ENCODE measurements around the gene FSD2.

The FSD2 gene

DNA sequence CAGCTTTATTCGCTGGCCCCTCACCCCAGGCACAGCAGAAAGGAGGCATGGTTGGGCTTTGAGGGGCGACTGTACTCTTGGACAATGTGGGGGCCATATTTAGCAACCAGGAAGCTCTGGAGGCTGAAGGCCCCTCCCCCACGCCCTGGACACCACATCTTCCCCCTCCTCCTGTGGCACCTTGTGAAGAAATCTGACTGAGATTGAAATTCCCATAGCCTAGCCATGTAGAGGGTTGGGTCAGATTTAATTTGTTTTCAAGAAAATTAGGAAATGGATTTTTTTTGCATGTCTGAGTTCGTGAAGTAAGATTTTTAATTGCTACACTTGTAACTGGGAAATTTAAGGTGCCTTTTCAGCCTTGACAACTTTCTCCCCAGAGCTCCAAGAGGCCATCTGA is 24.5 kb downstream of the FSD2 start:
- H3K9ac ChIP-seq (ENCODE audit: low read length), result no peak overlapping the region
- no peaks in the 10 kb centered on the region for H3K9me3 ChIP-seq (ENCODE audit: control insufficient read depth, low read length)
- 51% methylated on average over 3 of the region's 4 CpGs for WGBS
- H3K4me1 ChIP-seq (ENCODE audit: control insufficient read depth, insufficient read depth, low read depth, low read length), result no peaks in the 10 kb centered on the region
- H2BK5ac ChIP-seq (ENCODE audit: low read depth, low read length, poor library complexity, severe bottlenecking), result no peak overlapping the region
- DNase-seq, result no peak
- H3K23ac ChIP-seq (ENCODE audit: low read length in 2 of 2), result no peak overlapping the region
- no peak overlapping the region for H2AFZ ChIP-seq (ENCODE audit: low read depth, low read length)
- H2AK5ac ChIP-seq (ENCODE audit: low read length, severe bottlenecking), result no peak overlapping the region
- H3K27ac ChIP-seq (ENCODE audit: low read length, poor library complexity, severe bottlenecking), result no peak overlapping the region
- H2BK12ac ChIP-seq (ENCODE audit: low read length in 2 of 2), result no peak overlapping the region
- no peak overlapping the region for H3K4me2 ChIP-seq (ENCODE audit: low read length, poor library complexity, severe bottlenecking)
- H3K79me1 ChIP-seq (replicated peaks; ENCODE audit: low read length, poor library complexity, severe bottlenecking), result no peaks in the 10 kb centered on the region
- no peaks in the 10 kb centered on the region for H3K27me3 ChIP-seq (ENCODE audit: control insufficient read depth in 1 of 2, insufficient read depth in 1 of 2, low read length in 2 of 2)
- H2BK120ac ChIP-seq (ENCODE audit: low read depth, low read length), result no peak overlapping the region
- no peak overlapping the region for H4K8ac ChIP-seq (ENCODE audit: low read length)
- H3K4me3 ChIP-seq (ENCODE audit: insufficient read depth in 1 of 2, low read depth in 1 of 2, low read length in 2 of 2), result no peak overlapping the region
- H4K91ac ChIP-seq (ENCODE audit: low read length), result no peak overlapping the region
- no peak overlapping the region for H3K18ac ChIP-seq (ENCODE audit: low read depth in 1 of 2, low read length in 2 of 2)
- no peak overlapping the region for H2BK15ac ChIP-seq (ENCODE audit: low read depth, poor library complexity, severe bottlenecking)
- no peak overlapping the region for H3K4ac ChIP-seq (ENCODE audit: low read depth in 1 of 2, low read length in 2 of 2)
- no peaks in the 10 kb centered on the region for H3K36me3 ChIP-seq (ENCODE audit: control insufficient read depth in 1 of 2, insufficient read depth in 2 of 2, low read depth in 1 of 2, low read length in 2 of 2)
- H3K14ac ChIP-seq (ENCODE audit: low read length in 2 of 2), result no peak overlapping the region

DNA sequence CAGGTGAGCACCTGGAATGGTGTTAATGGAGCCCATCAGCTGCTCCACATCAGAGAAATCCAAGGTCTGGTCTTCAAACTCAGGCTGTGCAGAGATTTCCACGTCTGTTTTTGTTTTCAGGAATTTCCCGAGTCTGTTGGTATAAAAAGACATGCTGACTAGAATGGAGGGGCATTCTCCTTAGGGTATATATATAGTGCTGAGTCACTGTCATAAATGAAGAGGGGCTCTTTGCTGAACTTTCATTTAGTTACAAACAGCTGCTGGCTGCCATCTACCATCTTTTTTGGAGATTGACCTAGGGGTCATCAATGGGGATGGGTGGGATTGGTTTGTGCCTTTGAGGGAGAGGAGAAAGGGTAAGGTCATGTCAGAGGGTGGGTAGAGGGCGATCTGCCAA is 27.1 kb downstream of the FSD2 start:
- no peak overlapping the region for H3K4ac ChIP-seq (ENCODE audit: low read depth in 1 of 2, low read length in 2 of 2)
- no peak overlapping the region for H2BK12ac ChIP-seq (ENCODE audit: low read length in 2 of 2)
- no peaks in the 10 kb centered on the region for H3K4me1 ChIP-seq (ENCODE audit: control insufficient read depth, insufficient read depth, low read depth, low read length)
- no peaks in the 10 kb centered on the region for H3K9me3 ChIP-seq (ENCODE audit: control insufficient read depth, low read length)
- H2AK5ac ChIP-seq (ENCODE audit: low read length, severe bottlenecking), result no peak overlapping the region
- no peak overlapping the region for H3K4me2 ChIP-seq (ENCODE audit: low read length, poor library complexity, severe bottlenecking)
- H3K9ac ChIP-seq (ENCODE audit: low read length), result no peak overlapping the region
- no peak overlapping the region for H3K14ac ChIP-seq (ENCODE audit: low read length in 2 of 2)
- no peak overlapping the region for H2AFZ ChIP-seq (ENCODE audit: low read depth, low read length)
- H3K27me3 ChIP-seq (ENCODE audit: control insufficient read depth in 1 of 2, insufficient read depth in 1 of 2, low read length in 2 of 2), result no peaks in the 10 kb centered on the region
- H2BK120ac ChIP-seq (ENCODE audit: low read depth, low read length), result no peak overlapping the region
- WGBS, result 72% methylated on average over 3 of the region's 3 CpGs
- no peak overlapping the region for H4K8ac ChIP-seq (ENCODE audit: low read length)
- H3K18ac ChIP-seq (ENCODE audit: low read depth in 1 of 2, low read length in 2 of 2), result no peak overlapping the region
- H3K23ac ChIP-seq (ENCODE audit: low read length in 2 of 2), result no peak overlapping the region
- no peak overlapping the region for H2BK15ac ChIP-seq (ENCODE audit: low read depth, poor library complexity, severe bottlenecking)
- no peak for DNase-seq
- no peak overlapping the region for H3K27ac ChIP-seq (ENCODE audit: low read length, poor library complexity, severe bottlenecking)
- no peaks in the 10 kb centered on the region for H3K79me1 ChIP-seq (replicated peaks; ENCODE audit: low read length, poor library complexity, severe bottlenecking)
- H2BK5ac ChIP-seq (ENCODE audit: low read depth, low read length, poor library complexity, severe bottlenecking), result no peak overlapping the region
- no peak overlapping the region for H3K4me3 ChIP-seq (ENCODE audit: insufficient read depth in 1 of 2, low read depth in 1 of 2, low read length in 2 of 2)
- H4K91ac ChIP-seq (ENCODE audit: low read length), result no peak overlapping the region
- no peaks in the 10 kb centered on the region for H3K36me3 ChIP-seq (ENCODE audit: control insufficient read depth in 1 of 2, insufficient read depth in 2 of 2, low read depth in 1 of 2, low read length in 2 of 2)

DNA sequence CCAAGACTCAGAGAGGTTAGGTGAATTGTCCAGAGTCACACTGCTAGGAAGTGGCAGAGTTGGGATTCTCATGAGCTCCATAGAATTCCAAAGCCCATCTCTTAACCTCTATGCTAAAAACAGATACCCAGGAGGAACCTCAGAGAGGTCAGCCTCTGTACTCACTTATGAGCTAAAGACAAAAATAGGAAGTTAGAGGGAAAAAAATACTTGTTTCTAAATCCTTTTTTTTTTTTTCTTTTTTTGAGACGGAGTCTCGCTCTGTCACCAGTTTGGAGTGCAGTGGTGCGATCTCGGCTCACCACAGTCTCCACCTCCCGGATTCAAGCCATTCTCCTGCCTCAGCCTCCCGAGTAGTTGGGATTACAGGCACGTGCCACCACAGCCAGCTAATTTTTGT is 31.4 kb downstream of the FSD2 start:
- Histone ChIP-seq H3K4ac (ENCODE audit: low read depth in 1 of 2, low read length in 2 of 2) (no peak overlapping the region), H3K18ac (ENCODE audit: low read depth in 1 of 2, low read length in 2 of 2) (no peak overlapping the region), H3K36me3 (ENCODE audit: control insufficient read depth in 1 of 2, insufficient read depth in 2 of 2, low read depth in 1 of 2, low read length in 2 of 2) (peaks cover 0 to 5% of the 10 kb centered on the region in 2 experiments), H3K27me3 (ENCODE audit: control insufficient read depth in 1 of 2, insufficient read depth in 1 of 2, low read length in 2 of 2) (no peaks in the 10 kb centered on the region), H3K14ac (ENCODE audit: low read length in 2 of 2) (no peak overlapping the region), H2AFZ (ENCODE audit: low read depth, low read length) (no peak overlapping the region), H3K4me2 (ENCODE audit: low read length, poor library complexity, severe bottlenecking) (no peak overlapping the region), H3K79me1 (replicated peaks; ENCODE audit: low read length, poor library complexity, severe bottlenecking) (peaks cover 3% of the 10 kb centered on the region), H3K4me3 (ENCODE audit: insufficient read depth in 1 of 2, low read depth in 1 of 2, low read length in 2 of 2) (no peak overlapping the region), H2BK12ac (ENCODE audit: low read length in 2 of 2) (no peak overlapping the region), H3K23ac (ENCODE audit: low read length in 2 of 2) (no peak overlapping the region), H3K9ac (ENCODE audit: low read length) (no peak overlapping the region), H3K9me3 (ENCODE audit: control insufficient read depth, low read length) (no peaks in the 10 kb centered on the region), H3K27ac (ENCODE audit: low read length, poor library complexity, severe bottlenecking) (no peak overlapping the region), H2BK120ac (ENCODE audit: low read depth, low read length) (no peak overlapping the region), H2BK5ac (ENCODE audit: low read depth, low read length, poor library complexity, severe bottlenecking) (no peak overlapping the region), H4K8ac (ENCODE audit: low read length) (no peak overlapping the region), H4K91ac (ENCODE audit: low read length) (no peak overlapping the region), H2AK5ac (ENCODE audit: low read length, severe bottlenecking) (no peak overlapping the region), H2BK15ac (ENCODE audit: low read depth, poor library complexity, severe bottlenecking) (no peak overlapping the region), H3K4me1 (ENCODE audit: control insufficient read depth, insufficient read depth, low read depth, low read length) (no peaks in the 10 kb centered on the region)
- DNase-seq, result no peak
- 89% methylated on average over 7 of the region's 7 CpGs for WGBS

DNA sequence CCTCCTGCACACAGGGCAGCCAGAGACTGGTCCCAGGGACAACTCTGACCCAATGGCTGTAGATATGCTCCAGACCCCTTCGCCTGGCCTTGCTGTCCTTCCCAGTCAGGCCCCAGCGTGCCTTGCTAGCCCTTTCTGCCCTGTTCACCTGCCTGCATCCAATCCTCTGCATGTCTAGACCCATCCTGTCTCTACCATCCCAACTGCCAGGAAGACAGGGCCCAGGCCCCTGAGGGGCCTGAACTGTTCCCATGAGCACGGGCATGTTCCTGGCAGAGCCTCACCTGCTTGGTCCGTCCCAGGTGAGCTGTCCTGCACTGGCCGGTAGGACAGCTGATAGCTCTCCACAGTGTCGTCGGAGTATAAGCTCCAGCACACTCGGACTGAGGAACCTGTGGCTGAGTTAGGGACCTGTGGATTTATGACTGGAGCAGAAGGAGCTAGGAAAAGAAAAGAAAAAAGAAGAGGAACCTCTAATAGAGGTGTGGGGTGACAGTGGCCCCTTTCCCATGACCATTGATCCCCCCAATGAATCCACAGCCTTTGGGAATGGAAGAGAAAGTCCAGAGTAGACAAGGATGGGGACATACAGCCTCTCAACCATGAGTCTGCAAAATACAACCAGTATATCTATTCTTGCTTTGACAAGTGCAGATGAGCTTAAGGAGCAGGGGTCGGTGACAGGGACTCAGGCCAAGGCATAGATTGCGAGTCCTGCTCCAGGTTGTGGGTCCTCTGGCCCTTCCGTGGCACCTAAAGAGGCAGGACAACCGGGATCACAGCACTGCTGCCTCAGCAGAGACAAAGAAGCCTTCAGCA is 33.9 kb downstream of the FSD2 start:
- 87% methylated on average over 12 of the region's 12 CpGs for WGBS
- Histone ChIP-seq H2BK120ac (ENCODE audit: low read depth, low read length) (no peak overlapping the region), H2BK12ac (ENCODE audit: low read length in 2 of 2) (no peak overlapping the region), H3K36me3 (ENCODE audit: control insufficient read depth in 1 of 2, insufficient read depth in 2 of 2, low read depth in 1 of 2, low read length in 2 of 2) (peaks cover 0 to 5% of the 10 kb centered on the region in 2 experiments), H2BK15ac (ENCODE audit: low read depth, poor library complexity, severe bottlenecking) (no peak overlapping the region), H3K27ac (ENCODE audit: low read length, poor library complexity, severe bottlenecking) (no peak overlapping the region), H3K23ac (ENCODE audit: low read length in 2 of 2) (no peak overlapping the region), H2AK5ac (ENCODE audit: low read length, severe bottlenecking) (no peak overlapping the region), H3K9ac (ENCODE audit: low read length) (no peak overlapping the region), H2AFZ (ENCODE audit: low read depth, low read length) (no peak overlapping the region), H3K4ac (ENCODE audit: low read depth in 1 of 2, low read length in 2 of 2) (no peak overlapping the region), H3K4me1 (ENCODE audit: control insufficient read depth, insufficient read depth, low read depth, low read length) (no peaks in the 10 kb centered on the region), H4K8ac (ENCODE audit: low read length) (no peak overlapping the region), H3K79me1 (replicated peaks; ENCODE audit: low read length, poor library complexity, severe bottlenecking) (peaks cover 5% of the 10 kb centered on the region), H3K27me3 (ENCODE audit: control insufficient read depth in 1 of 2, insufficient read depth in 1 of 2, low read length in 2 of 2) (no peaks in the 10 kb centered on the region), H3K4me3 (ENCODE audit: insufficient read depth in 1 of 2, low read depth in 1 of 2, low read length in 2 of 2) (peak overlapping the region in 1 of 2 experiments; percentile 8), H3K18ac (ENCODE audit: low read depth in 1 of 2, low read length in 2 of 2) (no peak overlapping the region), H3K9me3 (ENCODE audit: control insufficient read depth, low read length) (no peaks in the 10 kb centered on the region), H4K91ac (ENCODE audit: low read length) (no peak overlapping the region), H3K4me2 (ENCODE audit: low read length, poor library complexity, severe bottlenecking) (no peak overlapping the region), H2BK5ac (ENCODE audit: low read depth, low read length, poor library complexity, severe bottlenecking) (no peak overlapping the region), H3K14ac (ENCODE audit: low read length in 2 of 2) (no peak overlapping the region)
- DNase-seq, result no peak

Data from mesenchymal stem cell (in vitro differentiated cells and primary cell).